Lower leg skin (tissue), 3 donors: Measurements from ENCODE around the gene CHID1.

Experiments
- CTCF ChIP-seq, 3 donors: fragments of 450-650 bp; IDR thresholded peaks; one replicate each; pipeline ENCODE4 v1.5.1; 2016; ENCODE audit warnings: antibody characterized with exemption in 3 of 3, mild to moderate bottlenecking in 3 of 3, moderate library complexity in 2 of 3
- POLR2A ChIP-seq, 2 donors: fragments of 450-650 bp; IDR thresholded peaks; one replicate each; pipeline ENCODE4 v1.6.1; 2016 to 2017; ENCODE audit warnings: antibody characterized with exemption in 2 of 2, mild to moderate bottlenecking in 1 of 2, moderate library complexity in 1 of 2

GRCh38 chr11:847876-848275 is 62.7 kb downstream of the CHID1 start:
- no peak for TF ChIP-seq CTCF (IDR thresholded peaks at IDR 0.05)
- no peak for TF ChIP-seq POLR2A (IDR thresholded peaks at IDR 0.05)
